NCI-H1930 (cell line): Measurements from ENCODE around the gene SETSIP.
"Not testable (repeated sequence)": the region's sequence is repeated elsewhere in the genome, so short reads cannot be mapped to it uniquely, and the experiment has no call there.

ENCODE experiments used
- DNase-seq, 2 experiments: peaks; one replicate each; lab custom pipeline; 2025; lab: John Stamatoyannopoulos, UW

SETSIP gene, protein sequence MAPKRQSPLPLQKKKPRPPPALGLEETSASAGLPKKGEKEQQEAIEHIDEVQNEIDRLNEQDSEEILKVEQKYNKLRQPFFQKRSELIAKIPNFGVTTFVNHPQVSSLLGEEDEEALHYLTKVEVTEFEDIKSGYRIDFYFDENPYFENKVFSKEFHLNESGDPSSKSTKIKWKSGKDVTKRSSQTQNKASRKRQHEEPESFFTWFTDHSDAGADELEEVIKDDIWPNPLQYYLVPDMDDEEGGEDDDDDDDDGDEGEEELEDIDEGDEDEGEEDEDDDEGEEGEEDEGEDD

DNA sequence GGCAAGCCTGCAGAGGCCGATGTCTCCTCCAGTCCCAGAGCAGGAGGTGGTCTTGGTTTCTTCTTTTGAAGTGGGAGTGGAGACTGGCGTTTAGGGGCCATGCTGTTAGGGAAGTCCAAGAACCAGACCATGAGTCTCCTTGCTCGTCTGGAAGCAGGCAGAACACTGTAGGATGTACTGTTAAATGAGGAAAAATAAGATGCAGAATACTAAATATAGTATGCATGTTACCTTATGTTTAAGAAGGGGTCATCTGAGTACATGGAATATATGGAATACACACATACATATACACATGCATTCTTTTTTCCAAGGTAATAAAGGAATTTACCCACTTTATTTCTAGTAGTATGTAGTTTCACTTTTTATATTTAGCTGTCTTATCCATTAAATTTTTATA is at the start of gene SETSIP:
SETSIP (minus strand) TSS at position 101 of the 400 bp plus-strand sequence; CDS start at position 101, 0 bp downstream.
- no peak for DNase-seq

DNA sequence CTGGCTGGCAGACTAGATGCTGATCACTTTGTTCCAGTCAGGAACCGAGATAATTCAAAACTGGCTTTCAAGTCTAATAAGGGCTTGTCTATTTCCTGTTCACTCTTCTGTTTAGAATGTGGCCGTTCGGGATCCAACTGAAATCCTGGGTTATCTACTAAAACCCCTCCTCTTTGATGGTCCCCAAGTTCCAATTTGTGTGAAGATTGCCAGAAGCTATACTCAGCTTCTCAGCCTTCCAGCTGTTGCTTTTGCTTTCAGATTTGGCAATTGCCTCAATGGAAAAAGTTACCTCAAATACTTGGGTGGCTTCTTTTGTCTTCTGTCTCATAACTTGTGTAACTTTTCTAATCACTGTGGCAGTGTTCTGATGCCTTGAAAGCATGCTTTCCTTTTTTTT is 48.7 kb upstream of the SETSIP start:
- DNase-seq: no peak

DNA sequence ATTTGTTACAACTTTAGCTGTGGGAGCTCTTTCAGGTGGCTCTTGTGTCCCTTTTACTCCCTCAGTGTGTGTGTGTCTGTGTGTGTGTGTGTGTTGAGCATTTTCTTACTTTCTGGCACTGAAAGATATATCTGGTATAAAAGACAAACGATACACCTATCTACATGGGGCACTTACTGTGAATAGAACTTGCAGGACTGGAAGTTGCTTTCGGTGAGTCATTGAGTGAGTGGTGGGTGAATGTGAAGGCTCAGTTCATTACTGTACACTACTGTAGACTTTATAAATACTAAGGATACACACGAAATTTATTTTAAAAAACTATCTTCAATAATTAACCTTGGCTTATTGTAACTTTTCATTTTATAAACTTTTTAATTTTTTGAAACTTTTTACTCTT is 43.6 kb upstream of the SETSIP start:
- DNase-seq: no peak

DNA sequence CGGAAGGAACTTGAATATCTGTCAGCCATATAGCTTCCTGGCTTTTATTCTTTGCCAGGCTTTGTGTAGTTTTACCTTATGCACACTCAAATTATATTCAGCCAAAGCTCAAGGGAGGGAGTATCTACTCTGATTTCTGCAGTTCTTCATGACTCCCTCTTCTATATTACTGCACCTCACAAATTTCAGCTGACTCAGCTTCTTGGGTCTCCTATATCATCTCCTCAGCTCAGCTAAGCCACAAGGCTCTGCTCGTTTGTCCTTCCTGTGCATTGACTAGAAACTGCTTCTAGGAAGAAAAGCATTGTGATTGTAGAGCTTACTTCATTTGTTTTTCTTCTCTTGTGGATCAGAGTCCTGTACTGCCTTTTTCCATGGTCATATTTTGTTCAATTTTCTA is 42.3 kb upstream of the SETSIP start:
- DNase-seq: no peak

DNA sequence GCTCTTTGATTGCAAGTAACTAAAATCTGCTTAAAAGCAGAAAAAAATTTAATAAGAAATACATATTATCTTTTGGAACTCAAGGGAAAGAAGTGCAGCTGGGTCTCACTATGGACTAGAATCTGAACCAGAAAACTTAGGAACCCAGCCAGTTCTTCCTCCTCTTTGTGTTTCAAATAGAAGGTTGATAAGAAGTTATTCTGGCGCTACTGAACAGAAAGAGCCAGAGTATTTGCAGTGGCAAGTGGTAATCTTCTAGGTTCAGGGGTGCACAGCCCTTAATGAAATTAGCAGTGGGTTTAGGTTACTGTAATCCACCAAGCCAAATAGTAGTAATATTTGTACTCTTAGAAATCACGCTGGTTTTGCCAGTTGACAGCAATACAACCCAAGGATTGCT is 33.4 kb upstream of the SETSIP start:
- DNase-seq: no peak

DNA sequence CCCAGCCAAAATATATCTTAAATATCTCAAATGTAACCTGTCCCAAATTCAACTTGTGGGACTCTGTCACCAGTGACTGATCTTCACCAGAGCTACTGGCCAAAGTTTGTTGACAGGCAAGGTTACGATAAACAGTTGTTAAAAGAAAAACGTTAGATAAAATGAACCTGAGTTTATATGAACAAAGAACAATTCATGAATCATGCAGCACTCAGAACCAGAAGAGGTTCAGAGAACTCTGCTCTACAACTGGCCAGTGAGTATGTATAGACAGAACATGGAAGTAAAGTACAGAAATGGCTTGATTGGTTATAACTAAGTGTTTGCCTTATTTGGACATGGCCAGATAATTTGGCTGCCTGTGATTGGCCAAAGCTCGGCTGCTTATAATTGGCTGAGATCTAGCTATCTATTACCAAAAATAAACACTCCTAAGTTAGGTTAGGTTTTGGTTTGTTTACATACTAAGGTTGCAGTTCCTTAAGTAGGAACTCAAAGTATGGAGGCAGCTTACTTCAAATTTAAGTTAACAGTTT is 30.4 kb upstream of the SETSIP start:
- no peak for DNase-seq

DNA sequence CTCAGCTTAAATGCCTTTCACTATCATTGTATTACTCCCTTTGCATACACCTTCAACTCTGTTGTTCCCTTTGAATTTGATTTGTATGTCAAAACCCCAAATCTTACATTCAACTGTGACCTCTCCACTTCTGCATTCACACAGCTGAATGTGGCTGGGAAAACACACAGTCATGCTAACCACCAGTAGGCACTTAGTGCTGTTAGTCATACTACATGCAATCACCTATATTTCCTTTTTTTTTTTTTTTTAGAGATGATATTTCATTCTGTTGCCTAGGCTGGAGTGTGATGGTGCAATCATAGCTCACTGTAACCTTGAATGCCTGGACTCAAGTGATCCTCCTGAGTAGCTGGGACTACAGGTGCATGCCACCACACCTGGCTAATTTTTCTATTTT is 21.1 kb upstream of the SETSIP start:
- DNase-seq: no peak

DNA sequence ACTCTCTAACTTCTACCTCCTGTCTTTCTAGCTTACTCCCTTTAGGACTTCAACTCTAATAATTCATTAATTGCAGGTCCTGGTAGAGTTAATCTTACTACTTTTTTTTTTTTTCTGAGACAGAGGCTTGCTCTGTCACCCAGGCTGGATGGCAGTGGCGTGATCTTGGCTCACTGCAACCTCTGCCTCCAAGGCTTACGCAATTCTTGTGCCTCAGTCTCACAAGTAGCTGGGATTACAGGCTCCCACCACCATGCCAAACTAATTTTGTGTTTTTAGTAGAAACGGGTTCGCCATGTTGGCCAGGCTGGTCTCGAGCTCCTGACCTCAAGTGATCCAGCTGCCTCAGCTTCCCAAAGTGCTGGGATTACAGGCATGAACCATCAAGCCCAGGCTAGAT is 20.7 kb upstream of the SETSIP start:
- no peak for DNase-seq

DNA sequence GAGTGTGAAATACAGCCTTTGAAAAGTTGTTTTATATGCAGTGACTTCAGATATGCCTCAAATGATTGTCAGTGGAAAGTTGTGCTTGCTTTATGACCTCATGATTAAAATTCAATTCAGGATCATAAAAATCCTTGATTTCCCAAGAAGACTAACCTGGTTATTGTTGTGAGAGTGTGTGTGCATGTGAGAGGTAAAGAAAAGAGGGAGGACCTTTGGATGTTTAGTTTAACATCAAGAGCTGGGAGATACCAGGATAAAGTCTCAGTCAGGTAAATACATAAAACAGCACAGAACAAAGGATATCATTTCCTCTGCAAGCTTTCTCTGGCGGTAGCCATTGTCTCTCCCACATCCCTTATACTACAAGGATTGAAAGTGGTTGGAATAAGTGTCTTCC is 19.4 kb upstream of the SETSIP start:
- DNase-seq: no peak

DNA sequence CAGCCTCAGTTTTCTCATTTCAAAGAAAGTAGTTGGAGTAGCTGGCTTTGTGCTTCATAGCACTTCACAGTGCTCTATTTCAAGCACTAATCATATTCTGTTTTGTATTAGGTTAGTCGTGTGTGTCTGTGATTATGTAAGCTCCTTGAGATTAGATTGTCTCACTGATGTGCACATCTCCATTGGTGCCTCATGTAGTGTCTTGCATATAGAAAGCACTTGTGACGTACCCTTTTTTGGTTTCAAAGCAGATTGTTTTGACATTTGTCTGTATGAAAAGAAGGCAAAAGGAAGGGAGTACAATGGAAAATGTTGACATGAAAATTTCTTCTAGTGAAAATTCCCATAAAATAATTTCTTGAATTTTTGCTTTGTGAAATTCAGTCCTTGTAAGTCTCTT is 18.9 kb upstream of the SETSIP start:
- no peak for DNase-seq

DNA sequence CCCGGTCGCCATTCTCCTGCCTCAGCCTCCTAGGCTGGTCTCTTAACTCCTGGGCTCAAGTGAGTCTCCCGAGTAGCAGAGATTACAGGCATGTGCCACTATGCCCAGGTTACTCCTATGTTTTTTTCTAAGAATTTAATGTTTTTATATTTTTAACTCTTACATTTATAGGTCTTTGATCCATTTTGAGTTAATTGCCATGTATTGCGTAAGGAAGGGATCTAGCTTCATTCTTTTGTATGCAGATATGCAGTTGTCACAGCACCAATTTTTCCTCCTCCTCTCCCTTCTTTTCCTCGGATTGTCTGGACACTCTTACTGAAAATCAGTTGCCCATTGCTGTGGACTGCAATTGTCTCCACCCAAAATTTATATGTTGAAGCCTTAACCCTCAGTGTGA is 16.4 kb upstream of the SETSIP start:
- DNase-seq: no peak

DNA sequence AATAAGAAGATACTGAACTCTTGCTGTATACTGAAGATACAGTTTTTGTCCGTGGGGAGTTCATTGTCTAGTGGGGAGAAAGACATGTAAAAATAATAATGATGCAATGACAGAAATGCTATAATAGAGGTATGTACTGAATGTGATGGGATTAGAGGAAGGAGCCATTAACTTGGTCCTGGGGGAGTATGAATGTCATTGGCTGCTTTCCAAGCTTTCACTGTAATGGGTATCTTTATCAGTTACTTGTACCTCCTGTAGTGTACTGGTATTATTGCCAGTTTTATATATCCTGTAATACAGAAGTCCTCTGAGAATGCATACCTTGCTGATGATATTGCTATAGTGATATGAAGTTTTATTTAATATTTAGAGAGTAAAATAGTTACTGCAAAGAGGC is 12.3 kb upstream of the SETSIP start:
- no peak for DNase-seq

DNA sequence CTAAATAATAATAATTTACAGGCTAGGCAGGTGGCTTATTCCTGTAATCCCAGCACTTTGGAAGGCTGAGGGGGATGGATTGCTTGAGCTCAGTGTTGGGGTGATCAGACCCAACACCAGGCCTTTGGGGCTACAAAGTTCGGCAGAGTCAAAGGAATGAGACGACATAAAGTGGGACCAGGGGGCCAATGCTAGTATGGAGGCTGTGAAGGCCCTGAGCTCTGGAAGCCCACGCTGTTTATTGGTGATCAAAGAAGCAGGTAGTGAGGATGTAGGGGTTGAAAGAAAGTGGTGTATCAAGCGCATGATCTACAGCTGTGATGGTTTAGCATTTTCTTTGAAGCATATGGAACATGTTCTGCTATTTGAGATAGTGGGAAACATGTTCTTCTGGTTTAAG is 10.5 kb upstream of the SETSIP start:
- DNase-seq: no peak

DNA sequence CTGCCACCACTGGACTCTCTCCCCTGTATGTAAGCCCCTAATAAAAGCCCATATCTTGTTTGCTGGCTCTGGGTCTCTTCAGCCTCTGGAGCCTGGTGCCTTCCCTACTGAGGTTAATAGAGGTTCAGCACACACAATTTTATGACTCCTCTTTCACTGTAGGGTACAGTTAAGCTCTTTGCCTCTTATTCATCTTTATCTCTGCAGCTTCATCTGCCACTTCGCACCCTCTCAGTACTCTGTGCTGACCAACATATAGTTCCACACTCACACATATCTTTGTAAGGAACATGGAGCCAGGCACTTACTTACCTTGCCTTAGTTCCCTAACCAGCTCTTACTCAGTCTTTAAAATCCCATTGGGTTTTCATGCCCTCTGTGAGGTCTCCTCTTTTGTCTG is 9.4 kb upstream of the SETSIP start:
- DNase-seq: no peak

DNA sequence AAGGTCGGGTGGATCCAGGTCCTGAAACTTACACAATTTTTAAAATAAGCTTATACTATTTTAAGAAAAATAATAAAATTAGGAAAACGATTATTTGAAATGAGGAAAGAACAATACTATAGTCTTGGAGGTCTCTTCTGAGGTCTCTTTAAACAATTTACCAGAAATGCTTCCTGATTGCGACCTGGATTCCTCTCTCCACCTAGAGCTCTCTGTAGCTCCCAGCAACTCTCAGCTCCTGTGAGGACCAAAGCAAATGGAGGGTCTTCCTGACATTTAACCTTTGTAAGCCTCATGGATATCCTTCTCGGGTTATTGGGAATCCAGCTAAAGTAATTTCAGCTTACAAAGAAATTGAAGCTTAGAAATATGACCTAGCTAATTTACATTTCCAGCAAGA is 5.8 kb upstream of the SETSIP start:
- DNase-seq: no peak

DNA sequence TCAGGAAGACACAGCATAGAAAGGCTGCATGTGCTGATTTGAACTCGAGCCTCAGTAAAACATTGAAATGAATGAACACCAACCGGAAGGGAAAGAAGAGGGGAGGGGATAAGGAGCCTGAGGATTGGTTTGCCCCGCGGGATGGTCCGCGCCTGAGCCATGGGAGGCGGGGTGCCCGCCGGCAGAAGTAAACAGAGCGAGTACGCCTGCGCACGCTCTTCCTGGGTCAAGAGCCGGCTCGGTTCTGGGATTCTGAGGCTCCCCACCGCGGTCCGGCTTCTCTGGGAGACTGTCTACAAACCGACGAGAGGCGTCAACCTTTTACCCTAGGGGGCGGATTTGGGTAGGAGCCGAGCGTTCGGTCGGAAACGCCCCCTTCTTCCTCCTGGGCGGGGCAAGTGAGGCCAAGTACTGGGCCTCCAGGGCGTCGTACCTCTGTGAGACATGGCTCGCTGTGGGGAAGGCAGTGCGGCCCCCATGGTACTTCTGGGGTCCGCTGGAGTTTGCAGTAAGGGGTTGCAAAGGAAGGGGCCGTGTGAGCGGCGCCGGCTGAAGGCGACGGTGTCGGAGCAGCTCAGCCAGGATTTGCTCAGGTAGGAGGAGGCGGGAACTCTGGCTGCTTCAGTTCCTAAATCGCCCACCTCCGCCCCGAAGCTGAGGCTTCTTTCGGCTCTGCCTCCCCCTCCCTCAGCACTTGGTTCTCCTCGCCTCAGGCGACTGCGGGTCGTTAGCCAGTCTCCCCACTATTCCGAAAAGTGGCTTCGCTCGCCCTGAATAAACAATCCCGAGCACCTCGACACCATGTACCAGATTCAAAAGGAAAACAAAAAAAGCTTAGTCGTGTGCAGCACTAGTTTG is 5.1 kb upstream of the SETSIP start, which contains the start of gene BTBD8:
BTBD8 (plus strand) TSS at position 218 of the 858 bp plus-strand sequence; CDS start at position 445, 227 bp downstream.
- peak; percentile 47 to 68 for DNase-seq

DNA sequence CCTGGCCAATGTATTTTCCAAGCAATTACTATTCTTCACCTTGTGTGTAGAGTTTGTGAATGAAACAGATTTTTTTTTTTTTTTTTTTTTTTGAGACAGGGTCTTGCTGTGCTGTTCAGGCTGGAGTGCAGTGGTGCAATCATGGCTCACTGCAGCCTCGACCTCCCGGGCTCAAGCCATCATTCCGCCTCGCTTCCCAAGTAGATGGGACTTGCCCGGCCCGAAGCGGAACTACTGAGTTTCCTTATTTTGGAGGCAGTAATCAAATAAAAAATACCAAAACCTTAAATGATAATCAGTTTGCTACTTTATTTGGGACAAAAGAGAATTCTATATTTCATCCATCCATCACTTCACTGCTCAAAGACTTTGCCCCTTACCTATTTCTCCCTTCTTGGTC is 4.2 kb upstream of the SETSIP start:
- DNase-seq: no peak

DNA sequence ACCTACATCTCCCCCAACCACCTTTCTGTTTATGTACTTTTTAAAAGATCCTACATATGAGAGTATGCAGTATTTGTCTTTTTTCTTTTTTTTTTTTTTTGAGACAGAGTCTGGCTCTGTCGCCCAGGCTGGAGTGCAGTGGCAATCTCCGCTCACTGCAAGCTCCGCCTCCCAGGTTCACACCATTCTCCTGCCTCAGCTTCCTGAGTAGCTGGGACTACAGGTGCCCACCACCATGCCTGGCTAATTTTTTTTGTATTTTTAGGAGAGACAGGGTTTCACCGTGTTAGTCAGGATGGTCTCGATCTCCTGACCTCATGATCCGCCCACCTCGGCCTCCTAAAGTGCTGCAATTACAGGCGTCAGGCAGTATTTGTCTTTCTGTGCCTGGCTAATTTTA is 2.9 kb upstream of the SETSIP start:
- not testable (repeated sequence) for DNase-seq

DNA sequence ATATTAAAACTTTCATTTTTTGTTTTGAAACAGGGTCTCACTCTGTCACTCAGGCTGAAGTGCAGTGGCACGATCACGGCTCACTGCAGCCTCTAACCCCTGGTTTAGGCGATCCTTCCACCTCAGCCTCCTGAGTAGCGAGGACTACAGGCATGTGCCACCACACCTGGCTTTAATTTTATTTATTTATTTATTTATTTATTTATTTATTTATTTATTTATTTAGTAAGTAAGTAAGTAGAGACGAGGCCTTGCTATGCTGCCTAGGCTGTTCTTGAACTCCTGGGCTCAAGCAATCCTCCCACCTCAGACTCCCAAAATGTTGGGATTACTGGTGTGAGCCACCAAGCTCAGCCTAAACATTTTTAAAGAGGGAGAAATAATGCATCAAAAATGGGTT is 1.2 kb upstream of the SETSIP start:
- DNase-seq: no peak

DNA sequence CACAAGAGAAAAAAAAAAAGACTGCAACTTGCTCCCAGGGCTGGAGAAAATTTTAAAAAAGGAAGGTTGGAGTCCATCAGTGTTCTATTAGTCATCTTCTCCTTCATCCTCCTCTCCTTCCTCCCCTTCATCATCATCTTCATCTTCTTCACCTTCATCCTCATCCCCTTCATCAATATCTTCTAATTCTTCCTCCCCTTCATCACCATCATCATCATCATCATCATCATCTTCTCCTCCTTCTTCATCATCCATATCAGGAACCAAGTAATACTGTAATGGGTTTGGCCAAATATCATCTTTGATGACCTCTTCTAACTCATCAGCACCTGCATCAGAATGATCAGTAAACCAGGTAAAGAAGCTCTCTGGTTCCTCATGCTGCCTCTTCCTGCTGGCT is 765 bp downstream of the SETSIP start:
- DNase-seq: not testable (repeated sequence)

DNA sequence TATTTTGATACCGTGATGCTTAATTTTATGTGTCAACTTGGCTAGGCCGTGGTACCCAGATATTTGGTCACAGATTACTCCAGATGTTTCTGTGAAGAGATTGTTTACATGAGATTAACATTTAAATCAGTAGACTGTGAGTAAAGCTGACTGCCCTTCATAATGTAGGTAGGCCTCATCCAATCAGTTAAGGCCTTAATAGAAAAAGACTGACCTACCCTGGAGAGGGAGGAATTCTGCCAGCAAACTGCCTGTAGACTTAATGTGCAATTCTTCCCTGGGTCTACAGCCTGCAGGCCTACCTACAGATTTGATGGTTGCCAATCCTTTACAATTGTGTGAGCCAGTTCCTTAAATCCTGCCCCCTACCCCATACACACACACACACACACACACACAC is 4.3 kb downstream of the SETSIP start:
- no peak for DNase-seq

DNA sequence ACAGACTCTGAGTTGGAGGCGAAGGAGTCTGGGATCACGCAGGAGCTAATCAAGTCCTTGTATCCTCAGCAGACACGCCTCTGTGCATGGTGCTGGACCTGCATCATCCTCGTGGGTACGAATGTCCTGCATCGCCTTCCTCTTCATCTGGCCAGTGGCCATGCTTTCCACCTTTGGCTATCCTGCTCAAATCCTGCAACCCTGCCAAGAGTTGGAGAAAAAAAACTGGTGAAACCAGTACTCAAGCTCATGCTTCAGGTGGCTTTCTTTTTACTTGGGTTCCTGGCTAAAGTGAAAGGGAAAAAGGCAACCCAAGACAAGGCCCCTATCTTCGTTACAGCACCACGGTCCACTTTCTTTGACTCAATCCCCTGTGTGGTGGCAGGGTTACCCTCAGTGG is 8.9 kb downstream of the SETSIP start:
- DNase-seq: no peak

DNA sequence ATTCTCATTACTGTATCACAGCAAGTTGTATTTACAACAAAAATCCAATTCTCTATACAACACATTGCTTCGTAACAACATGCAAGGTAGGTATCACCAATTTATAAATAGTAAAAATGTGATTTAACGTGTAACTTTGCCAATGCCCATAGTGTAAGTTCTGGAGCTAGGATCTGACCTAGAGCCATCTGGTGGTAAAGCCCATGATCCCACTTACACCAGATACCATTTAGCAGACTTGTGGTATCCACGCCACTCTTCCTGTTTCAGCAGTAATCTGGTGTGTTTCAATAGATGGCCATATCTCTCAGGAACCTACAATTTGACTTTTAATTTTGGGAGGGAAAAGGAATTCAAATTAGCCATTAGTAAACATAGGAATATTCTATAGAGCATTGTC is 10.2 kb downstream of the SETSIP start:
- DNase-seq: no peak
